Thymus (tissue), 11 donors: ENCODE data around the gene FLRT1. TPM values are rescaled to one million over a fixed set of nuclear protein-coding genes. Genes with fewer than 3 reads are reported as not detected.

Experiments
- DNase-seq, 9 donors: peaks; one replicate each; pipeline ENCODE4 v3.0.0-alpha.2; 2013; ENCODE audit warnings: low spot score in 9 of 9, low read depth in 6 of 9, missing footprints in 1 of 9
- H3K27ac ChIP-seq, 2 donors: one replicate each; pipeline ENCODE4 v1.5.1; 2013; ENCODE audit warnings: control low read depth in 1 of 2, low read depth in 1 of 2, low read length in 1 of 2, mild to moderate bottlenecking in 1 of 2, moderate library complexity in 1 of 2
- H3K27me3 ChIP-seq, 2 donors: one replicate each; pipeline ENCODE4 v1.5.1; 2013; ENCODE audit warnings: low read length in 1 of 2; ENCODE audit not compliant: control insufficient read depth in 2 of 2, insufficient read depth in 1 of 2
- H3K36me3 ChIP-seq, 2 donors: one replicate each; pipeline ENCODE4 v1.5.1; 2013; ENCODE audit warnings: low read length in 1 of 2, mild to moderate bottlenecking in 1 of 2, moderate library complexity in 1 of 2; ENCODE audit not compliant: control insufficient read depth in 2 of 2, insufficient read depth in 2 of 2
- H3K4me1 ChIP-seq, 2 donors: one replicate each; pipeline ENCODE4 v1.5.1; 2013; ENCODE audit warnings: low read length in 2 of 2; ENCODE audit not compliant: control insufficient read depth in 2 of 2, insufficient read depth in 2 of 2
- H3K4me3 ChIP-seq, 2 donors: one replicate each; pipeline ENCODE4 v1.5.1; 2013; ENCODE audit warnings: low read length in 2 of 2, control low read depth in 1 of 2, mild to moderate bottlenecking in 1 of 2
- H3K9me3 ChIP-seq, 2 donors: one replicate each; pipeline ENCODE4 v1.5.1; 2013; ENCODE audit warnings: low read length in 1 of 2, mild to moderate bottlenecking in 1 of 2; ENCODE audit not compliant: control insufficient read depth in 2 of 2, insufficient read depth in 1 of 2
- WGBS: extraction: QIAGEN DNeasy Blood & Tissue Kit; methylation state at CpG from one replicate; pipeline ENCODE4 v1.1.7; 2013; 5-methylcytosine and 5-hydroxymethylcytosine counted together
- polyA plus RNA-seq: library from polyadenylated mRNA; stranded (reverse); fragments of 200-250 nt; gene quantifications from one replicate; pipeline ENCODE4 v1.2.3, GENCODE V29; 2013
- total RNA-seq: library from RNA; stranded (reverse); fragments of 120-200 nt; gene quantifications from one replicate; pipeline ENCODE4 v1.2.4, GENCODE V29; 2013
- donor health status: healthy.

Gene FLRT1
- total and polyA plus RNA-seq, 2 donors = 0.05 to 0.07 TPM

DNA sequence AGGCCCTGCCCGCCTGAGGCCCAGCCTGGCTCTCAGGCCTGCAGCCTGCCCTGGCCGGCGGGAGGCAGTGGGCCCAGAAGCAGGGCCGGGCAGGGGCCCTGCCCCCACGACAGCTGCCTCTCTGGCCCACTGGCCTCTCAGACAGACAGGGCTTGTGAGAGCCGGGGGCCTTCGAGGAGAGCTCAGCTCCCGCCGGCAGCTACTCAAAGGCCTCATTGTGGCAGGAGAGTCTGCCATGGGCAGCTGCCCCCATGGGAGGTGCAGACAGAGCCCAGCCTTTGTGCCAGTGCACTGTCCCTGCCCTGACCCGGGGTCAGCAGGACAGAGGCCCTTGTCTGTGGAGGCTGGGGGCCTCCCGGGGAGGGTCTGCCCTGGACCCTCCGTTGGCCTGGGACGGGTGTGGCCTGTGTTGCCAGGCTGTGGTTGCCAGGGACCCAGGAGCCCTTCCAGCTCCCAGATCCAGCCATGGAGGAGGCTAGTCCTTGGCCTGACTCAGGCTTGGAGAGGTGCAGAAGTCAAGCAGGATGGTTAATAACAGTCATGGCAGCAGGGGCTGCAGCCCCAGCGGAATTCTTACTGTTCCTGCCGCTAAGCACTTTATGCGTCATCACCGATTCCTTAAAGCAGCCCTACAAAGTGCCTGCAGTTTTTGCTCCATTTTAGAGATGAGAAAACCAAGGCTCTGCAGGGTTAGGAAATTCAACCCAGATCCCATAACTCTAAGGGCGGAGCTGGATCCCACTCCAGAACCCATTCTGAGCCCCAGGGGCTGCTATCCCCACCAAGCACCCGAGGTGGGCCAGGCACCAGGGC is 12.5 kb downstream of the FLRT1 start:
- no peaks in the 10 kb centered on the region for H3K9me3 ChIP-seq
- peaks cover 0 to 5% of the 10 kb centered on the region in 2 donors for H3K4me1 ChIP-seq
- WGBS = 97% methylated on average over 19 of the region's 19 CpGs
- H3K36me3 ChIP-seq = no peaks in the 10 kb centered on the region
- H3K4me3 ChIP-seq = no peak overlapping the region
- H3K27ac ChIP-seq = no peak overlapping the region
- no peaks in the 10 kb centered on the region for H3K27me3 ChIP-seq
- DNase-seq = no peak

GRCh38 chr11:64049509-64049908 is 13.8 kb downstream of the FLRT1 start:
- Histone ChIP-seq H3K4me1 (peaks cover 0 to 12% of the 10 kb centered on the region in 2 donors), H3K36me3 (no peaks in the 10 kb centered on the region), H3K27ac (no peak overlapping the region), H3K9me3 (no peaks in the 10 kb centered on the region), H3K4me3 (no peak overlapping the region), H3K27me3 (no peaks in the 10 kb centered on the region)
- 96% methylated on average over 8 of the region's 8 CpGs for WGBS
- no peak for DNase-seq

DNA sequence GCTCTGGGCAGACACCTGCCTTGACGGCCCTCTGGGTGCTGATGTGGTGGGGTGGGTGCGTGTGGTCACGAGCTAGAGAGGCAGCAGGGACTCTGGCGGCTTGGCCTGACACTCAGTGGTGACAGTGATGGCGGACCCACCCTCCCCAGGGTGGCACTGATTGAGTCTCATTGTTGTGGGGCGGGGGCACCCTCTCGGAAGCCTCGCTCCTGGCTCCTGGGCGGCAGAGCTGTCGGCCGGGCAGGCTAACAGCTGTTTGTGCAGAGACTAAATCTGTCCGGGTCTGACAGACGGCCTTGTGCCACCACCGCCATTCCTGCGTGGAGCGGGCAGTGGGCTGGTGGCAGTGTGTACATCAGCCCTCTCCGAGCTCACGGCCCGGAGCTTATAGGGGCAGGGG is 15.6 kb downstream of the FLRT1 start:
- no peaks in the 10 kb centered on the region for H3K36me3 ChIP-seq
- WGBS = 96% methylated on average over 19 of the region's 19 CpGs
- H3K4me1 ChIP-seq = peaks cover 0 to 15% of the 10 kb centered on the region in 2 donors
- no peaks in the 10 kb centered on the region for H3K27me3 ChIP-seq
- DNase-seq = no peak
- no peak overlapping the region for H3K4me3 ChIP-seq
- H3K9me3 ChIP-seq = no peaks in the 10 kb centered on the region
- no peak overlapping the region for H3K27ac ChIP-seq

DNA sequence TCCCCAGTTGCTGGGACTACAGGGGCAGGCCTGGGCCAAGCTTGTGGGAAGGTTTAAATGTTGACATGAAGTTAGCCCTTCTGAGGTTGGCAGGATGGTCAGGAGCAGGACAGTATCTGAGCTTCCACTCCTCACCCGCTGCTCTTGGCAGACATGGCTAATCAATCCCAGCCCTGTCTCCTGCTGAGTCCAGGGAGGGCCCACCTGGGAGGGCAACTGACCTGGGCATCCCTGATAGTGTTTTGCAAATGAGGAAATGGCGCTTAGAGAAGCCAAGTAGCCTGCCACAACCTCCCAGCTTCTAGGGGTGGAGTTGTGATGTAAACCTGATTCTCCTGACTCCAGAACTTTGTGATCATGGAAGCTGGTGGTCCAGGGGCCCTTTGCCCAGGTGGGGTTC is 16.7 kb downstream of the FLRT1 start:
- Histone ChIP-seq H3K27ac (no peak overlapping the region), H3K36me3 (no peaks in the 10 kb centered on the region), H3K9me3 (no peaks in the 10 kb centered on the region), H3K4me1 (peaks cover 0 to 15% of the 10 kb centered on the region in 2 donors), H3K4me3 (no peak overlapping the region), H3K27me3 (no peaks in the 10 kb centered on the region)
- 97% methylated on average over 2 of the region's 2 CpGs for WGBS
- DNase-seq = no peak

DNA sequence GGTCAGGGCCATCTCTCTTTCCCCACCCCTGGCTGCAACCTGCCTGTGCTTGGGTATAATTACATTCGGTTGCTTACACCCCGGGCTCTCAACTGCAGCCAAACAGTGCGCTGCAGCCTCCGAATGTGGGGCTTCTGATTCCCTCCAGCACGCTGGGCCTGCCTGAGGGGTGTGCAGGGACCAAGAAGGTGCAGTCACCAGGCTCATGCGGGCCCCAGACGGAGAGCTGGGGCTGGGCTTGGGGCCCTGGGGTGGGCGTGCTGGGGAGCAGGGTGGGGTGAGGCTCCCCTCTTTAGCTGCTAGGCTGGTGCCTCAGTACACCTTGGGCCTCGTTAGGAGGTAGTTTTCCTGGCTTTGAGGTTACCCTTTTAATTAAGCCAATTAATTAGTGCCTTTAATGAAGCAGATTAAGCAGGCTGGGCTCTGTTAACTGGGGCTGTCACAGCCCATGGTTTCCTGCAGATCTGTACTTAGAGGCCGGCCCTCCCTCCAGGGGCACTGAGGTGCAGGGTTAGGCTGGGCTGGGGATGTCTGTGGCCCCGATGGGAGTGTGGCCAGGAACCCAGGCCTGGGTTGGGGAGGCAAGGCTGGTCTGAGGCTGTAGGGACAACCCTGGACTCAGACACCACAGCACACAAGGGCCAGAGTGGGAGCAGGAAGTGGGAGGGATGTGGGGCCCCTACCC is 17.3 kb downstream of the FLRT1 start:
- Histone ChIP-seq H3K4me1 (peaks cover 0 to 15% of the 10 kb centered on the region in 2 donors), H3K36me3 (no peaks in the 10 kb centered on the region), H3K4me3 (no peak overlapping the region), H3K27ac (no peak overlapping the region), H3K27me3 (no peaks in the 10 kb centered on the region), H3K9me3 (no peaks in the 10 kb centered on the region)
- 91% methylated on average over 11 of the region's 11 CpGs for WGBS
- no peak for DNase-seq

DNA sequence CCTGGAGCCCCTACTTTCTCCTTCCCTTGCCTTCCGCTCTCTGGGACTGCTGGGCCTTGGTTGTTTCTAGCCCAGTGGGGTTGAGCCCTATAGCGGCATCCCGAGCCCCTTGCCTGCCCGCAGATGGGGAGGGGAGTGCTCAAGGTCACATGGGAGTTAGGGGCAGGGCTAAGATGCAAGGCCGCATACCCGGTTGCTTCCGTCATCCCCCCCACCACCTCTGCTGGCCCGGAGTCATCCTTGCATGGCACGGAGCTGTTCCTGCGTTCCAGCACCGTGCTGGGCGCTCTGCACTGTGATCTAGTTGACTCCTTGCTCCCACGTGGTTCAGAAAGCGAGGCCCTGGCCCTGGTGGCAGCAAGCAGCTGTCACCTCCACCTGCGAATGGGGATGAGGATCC is 18.0 kb downstream of the FLRT1 start:
- Histone ChIP-seq H3K36me3 (no peaks in the 10 kb centered on the region), H3K9me3 (no peaks in the 10 kb centered on the region), H3K27me3 (peaks cover 0 to 6% of the 10 kb centered on the region in 2 donors), H3K27ac (no peak overlapping the region), H3K4me3 (no peak overlapping the region), H3K4me1 (peaks cover 0 to 15% of the 10 kb centered on the region in 2 donors)
- DNase-seq = peak in 3 of 9 donors; percentile 6 to 37 (median 36)
- 90% methylated on average over 15 of the region's 15 CpGs for WGBS

- Histone ChIP-seq H3K4me3 (no peak overlapping the region), H3K4me1 (peaks cover 0 to 16% of the 10 kb centered on the region in 2 donors), H3K9me3 (no peaks in the 10 kb centered on the region), H3K36me3 (no peaks in the 10 kb centered on the region), H3K27ac (no peak overlapping the region), H3K27me3 (peaks cover 10 to 18% of the 10 kb centered on the region in 2 donors)
- WGBS = 87% methylated on average over 8 of the region's 8 CpGs
- DNase-seq = no peak
Observed at GRCh38 chr11:64055077-64055476, 19.3 kb downstream of the FLRT1 start.

DNA sequence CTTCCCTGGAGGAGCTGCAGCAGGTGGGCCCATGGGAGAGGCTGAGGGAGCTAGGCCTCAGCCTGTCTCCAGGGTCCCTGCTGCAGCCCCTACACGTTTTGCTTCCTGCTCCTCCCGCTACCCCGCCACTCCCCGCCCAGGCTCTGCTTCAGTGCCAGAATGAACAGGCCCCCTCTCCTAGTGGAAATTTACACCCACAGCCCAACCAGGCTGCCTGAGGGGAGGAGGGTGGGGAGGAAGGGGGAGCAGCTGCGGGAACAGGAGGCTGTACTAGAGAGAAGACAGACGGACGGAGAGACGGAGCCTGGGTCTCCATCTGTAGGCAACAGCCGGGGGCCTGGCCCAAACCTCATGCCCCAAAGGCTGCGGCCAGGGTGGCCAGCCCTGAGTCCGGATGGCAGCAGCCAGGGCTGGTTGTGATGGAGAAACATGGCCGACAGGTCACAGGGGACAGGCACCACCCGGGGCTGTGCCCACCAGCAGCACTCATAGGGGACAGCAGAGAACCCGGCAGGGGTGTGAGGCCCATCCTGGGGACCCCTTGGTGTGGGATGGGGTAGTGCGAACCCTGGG is 20.6 kb downstream of the FLRT1 start:
- Histone ChIP-seq H3K9me3 (no peaks in the 10 kb centered on the region), H3K27ac (no peak overlapping the region), H3K27me3 (peaks cover 19 to 31% of the 10 kb centered on the region in 2 donors), H3K36me3 (no peaks in the 10 kb centered on the region), H3K4me3 (no peak overlapping the region), H3K4me1 (peaks cover 6 to 28% of the 10 kb centered on the region in 2 donors)
- DNase-seq = no peak
- WGBS = 91% methylated on average over 15 of the region's 15 CpGs

- no peak for DNase-seq
- 97% methylated on average over 13 of the region's 13 CpGs for WGBS
- no peaks in the 10 kb centered on the region for H3K36me3 ChIP-seq
- no peak overlapping the region for H3K4me3 ChIP-seq
- no peak overlapping the region for H3K27ac ChIP-seq
- H3K4me1 ChIP-seq = peaks cover 6 to 29% of the 10 kb centered on the region in 2 donors
- no peaks in the 10 kb centered on the region for H3K9me3 ChIP-seq
- H3K27me3 ChIP-seq = peaks cover 19 to 36% of the 10 kb centered on the region in 2 donors
Observed at GRCh38 chr11:64056861-64057260, 21.1 kb downstream of the FLRT1 start.
